HG02798 (cell line): ENCODE results near the gene PRR23C.

Experiments used
- ATAC-seq: cut with Tn5 transposase; IDR thresholded peaks from one replicate; pipeline ENCODE4 v1.9.1; 2021; ENCODE audit warnings: mild to moderate bottlenecking; ENCODE audit not compliant: unreplicated experiment, poor library complexity

Gene PRR23C

DNA sequence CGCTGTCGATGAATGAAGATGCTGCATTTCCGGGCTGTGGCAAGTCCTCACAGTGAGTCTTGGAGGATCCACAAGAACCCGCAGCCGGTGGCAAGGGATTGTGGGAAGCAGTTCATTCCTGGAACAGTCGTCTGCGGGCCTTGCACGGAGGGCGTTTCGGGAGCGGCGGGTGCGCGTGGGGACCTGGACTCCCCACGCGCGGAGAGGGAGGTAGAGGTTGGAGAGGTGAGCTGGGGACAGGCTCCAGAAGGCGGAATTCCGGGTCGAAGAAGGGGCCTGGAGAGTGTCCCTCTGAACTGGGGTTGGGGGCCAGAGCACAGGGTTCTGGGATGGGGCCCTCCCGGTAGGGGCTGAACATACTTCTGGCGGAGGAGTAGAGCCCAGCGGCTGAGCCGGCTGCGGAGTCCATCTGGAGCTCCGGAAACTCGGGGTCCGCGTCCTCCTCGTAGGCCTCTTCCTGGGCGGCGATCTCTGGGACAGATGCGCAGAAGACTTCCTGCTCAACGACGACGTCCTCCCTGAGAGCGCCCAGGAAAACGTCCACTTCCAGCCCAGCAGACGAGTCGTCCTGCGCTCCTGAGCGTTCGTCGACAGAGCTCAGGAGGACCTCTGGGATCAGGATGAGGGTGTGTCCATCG is 39.2 kb downstream of the PRR23C start:
- no peak for ATAC-seq

DNA sequence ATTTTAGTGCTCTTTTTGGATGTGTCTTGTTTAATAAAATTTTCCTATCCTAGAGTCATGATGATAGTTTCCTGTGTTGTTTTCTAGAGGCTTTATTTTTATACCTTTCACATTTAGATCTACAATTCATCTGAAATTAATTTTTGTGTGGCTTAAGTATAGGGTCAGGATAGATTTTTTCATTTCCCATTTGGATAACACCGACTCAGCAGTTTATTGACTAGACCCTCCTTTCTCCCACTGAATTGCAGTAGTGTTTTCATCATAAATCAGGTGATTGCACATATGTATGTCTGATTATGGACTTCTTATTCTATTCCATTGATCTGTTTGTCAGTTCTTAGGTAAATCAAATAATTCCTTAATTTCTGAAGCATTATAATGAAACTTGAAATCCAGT is 49.0 kb downstream of the PRR23C start:
- ATAC-seq = no peak
